H9 (cell line): Measurements from ENCODE around the gene EHD4. TPM values are rescaled to one million over a fixed set of nuclear protein-coding genes. Genes with fewer than 3 reads are reported as not detected.

Experiments
- DNase-seq: peaks from one replicate; pipeline ENCODE4 v3.0.0-alpha.2; 2017
- H2AFZ ChIP-seq: one replicate; pipeline ENCODE4 v1.6.1; 2013; ENCODE audit warnings: mild to moderate bottlenecking, low read length, control low read depth, moderate library complexity
- H2AK5ac ChIP-seq: 2 replicates; pipeline ENCODE4 v1.6.1; 2013; ENCODE audit warnings: low read length, control low read depth, mixed read lengths; ENCODE audit not compliant: insufficient read length
- H2BK120ac ChIP-seq: one replicate; pipeline ENCODE4 v1.6.1; 2013; ENCODE audit warnings: low read depth, mild to moderate bottlenecking, low read length, control low read depth, inconsistent platforms; ENCODE audit not compliant: poor library complexity, severe bottlenecking
- H2BK12ac ChIP-seq: 2 replicates; pipeline ENCODE4 v1.6.1; 2013; ENCODE audit warnings: low read length, control low read depth, mixed read lengths, low read depth; ENCODE audit not compliant: insufficient read length
- H2BK15ac ChIP-seq: 2 replicates; pipeline ENCODE4 v1.6.1; 2013; ENCODE audit warnings: low read depth, low read length, control low read depth
- H2BK20ac ChIP-seq: one replicate; pipeline ENCODE4 v1.6.1; 2013; ENCODE audit warnings: low read depth, mild to moderate bottlenecking, low read length, control low read depth, inconsistent platforms; ENCODE audit not compliant: poor library complexity, severe bottlenecking
- H2BK5ac ChIP-seq: 2 replicates; pipeline ENCODE4 v1.6.1; 2013; ENCODE audit warnings: low read length, control low read depth, mixed read lengths; ENCODE audit not compliant: insufficient read length
- H3K14ac ChIP-seq: 2 replicates; pipeline ENCODE4 v1.6.1; 2013; ENCODE audit warnings: low read length, control low read depth; ENCODE audit not compliant: insufficient read depth
- H3K18ac ChIP-seq: 2 replicates; pipeline ENCODE4 v1.6.1; 2013; ENCODE audit warnings: low read depth, mild to moderate bottlenecking, mixed read lengths, low read length, control low read depth; ENCODE audit not compliant: insufficient read length
- H3K23ac ChIP-seq: 2 replicates; pipeline ENCODE4 v1.6.1; 2013; ENCODE audit warnings: low read length, control low read depth, mixed read lengths, low read depth; ENCODE audit not compliant: insufficient read length
- H3K23me2 ChIP-seq: 2 replicates; pipeline ENCODE4 v1.6.1; 2013; ENCODE audit warnings: low read depth, mild to moderate bottlenecking, mixed read lengths, low read length, control low read depth; ENCODE audit not compliant: insufficient read length, poor library complexity, severe bottlenecking
- H3K27ac ChIP-seq: 2 replicates; pipeline ENCODE4 v1.5.1; 2013; ENCODE audit warnings: low read length, control low read depth, mixed read lengths, low read depth; ENCODE audit not compliant: insufficient read length
- H3K27me3 ChIP-seq: 2 replicates; pipeline ENCODE4 v1.6.1; 2013; ENCODE audit warnings: low read length, control low read depth, inconsistent platforms; ENCODE audit not compliant: insufficient read depth
- H3K4ac ChIP-seq: 2 replicates; pipeline ENCODE4 v1.6.1; 2013; ENCODE audit warnings: low read depth, mild to moderate bottlenecking, control low read depth, inconsistent platforms, low read length, moderate library complexity
- H3K4me1 ChIP-seq: 2 replicates; pipeline ENCODE4 v1.6.1; 2013; ENCODE audit warnings: low read length, control low read depth, inconsistent platforms; ENCODE audit not compliant: insufficient read depth
- H3K4me2 ChIP-seq: 2 replicates; pipeline ENCODE4 v1.6.1; 2013; ENCODE audit warnings: low read length, control low read depth, mixed read lengths; ENCODE audit not compliant: insufficient read length, insufficient read depth
- H3K56ac ChIP-seq: 2 replicates; pipeline ENCODE4 v1.6.1; 2013; ENCODE audit warnings: low read depth, mild to moderate bottlenecking, mixed read lengths, low read length, control low read depth; ENCODE audit not compliant: insufficient read length
- H3K79me1 ChIP-seq: 2 replicates; pipeline ENCODE4 v1.6.1; 2013; ENCODE audit warnings: low read depth, mild to moderate bottlenecking, moderate library complexity, low read length, control low read depth, inconsistent platforms; ENCODE audit not compliant: insufficient read depth, poor library complexity, severe bottlenecking
- H3K79me2 ChIP-seq: 2 replicates; pipeline ENCODE4 v1.6.1; 2013; ENCODE audit warnings: low read length, control low read depth, inconsistent platforms; ENCODE audit not compliant: insufficient read depth
- H3K9ac ChIP-seq: 2 replicates; pipeline ENCODE4 v1.6.1; 2013; ENCODE audit warnings: low read length, control low read depth, mixed read lengths; ENCODE audit not compliant: insufficient read length; ENCODE audit errors: extremely low read depth
- H3K9me3 ChIP-seq: one replicate; pipeline ENCODE4 v1.6.1; 2013; ENCODE audit warnings: low read depth, low read length, inconsistent platforms; ENCODE audit not compliant: control insufficient read depth
- H3T11ph ChIP-seq: one replicate; pipeline ENCODE4 v1.6.1; 2013; ENCODE audit warnings: mild to moderate bottlenecking, low read length, control low read depth, inconsistent platforms
- H4K20me1 ChIP-seq: one replicate; pipeline ENCODE4 v1.6.1; 2013; ENCODE audit not compliant: control insufficient read depth, insufficient read length, insufficient read depth
- H4K5ac ChIP-seq: 2 replicates; pipeline ENCODE4 v1.6.1; 2013; ENCODE audit warnings: low read depth, mild to moderate bottlenecking, mixed read lengths, low read length, control low read depth; ENCODE audit not compliant: insufficient read length
- H4K8ac ChIP-seq: replicated peaks from 2 replicates; pipeline ENCODE4 v1.6.1; 2013; ENCODE audit warnings: low read length, control low read depth, mixed read lengths, low read depth; ENCODE audit not compliant: insufficient read length
- H4K91ac ChIP-seq: 2 replicates; pipeline ENCODE4 v1.6.1; 2013; ENCODE audit warnings: low read depth, mild to moderate bottlenecking, moderate library complexity, mixed read lengths, low read length, control low read depth; ENCODE audit not compliant: insufficient read length
- H3K27ac Mint-ChIP-seq, 3 experiments: 2 replicates in 2 of 3; 3 replicates in 1 of 3; pipeline ENCODE4 v1.8.0; 2020 to 2021; ENCODE audit warnings: mixed read lengths in 3 of 3, mild to moderate bottlenecking in 1 of 3, moderate library complexity in 1 of 3
- H3K27me3 Mint-ChIP-seq: 2 replicates; pipeline ENCODE4 v1.8.0; 2021; ENCODE audit warnings: low read depth, mild to moderate bottlenecking, moderate library complexity, mixed read lengths
- H3K36me3 Mint-ChIP-seq, 3 experiments: 2 replicates in 2 of 3; 3 replicates in 1 of 3; pipeline ENCODE4 v1.8.0; 2020 to 2021; ENCODE audit warnings: low read depth in 3 of 3, mixed read lengths in 3 of 3; ENCODE audit not compliant: insufficient read depth in 1 of 3
- H3K4me1 Mint-ChIP-seq, 2 experiments: 2 replicates each; pipeline ENCODE4 v1.8.0; 2020; ENCODE audit warnings: mixed read lengths in 2 of 2
- H3K4me3 Mint-ChIP-seq, 2 experiments: 2 replicates in 1 of 2; 3 replicates in 1 of 2; pipeline ENCODE4 v1.8.0; 2020 to 2021; ENCODE audit warnings: mild to moderate bottlenecking in 2 of 2, mixed read lengths in 2 of 2, moderate library complexity in 1 of 2
- H3K9me3 Mint-ChIP-seq, 2 experiments: 2 replicates in 1 of 2; 3 replicates in 1 of 2; pipeline ENCODE4 v1.8.0; 2020; ENCODE audit warnings: mild to moderate bottlenecking in 2 of 2, mixed read lengths in 2 of 2, moderate library complexity in 1 of 2
- WGBS: extraction: QIAGEN DNeasy Blood & Tissue Kit; methylation state at CpG from one replicate; pipeline ENCODE4 v1.1.7; 2013; ENCODE audit warnings: missing lambda C conversion rate, low lambda C conversion rate, mixed read lengths; ENCODE audit not compliant: insufficient read length; ENCODE audit errors: extremely low coverage; 5-methylcytosine and 5-hydroxymethylcytosine counted together
- total RNA-seq: library from RNA; stranded (reverse); gene quantifications from 2 replicates; pipeline ENCODE4 v1.2.1, GENCODE V29; 2021
- TF ChIP-seq, protein P1 (sequence below): fragments of 200-600 bp; sonication (generic); conservative IDR thresholded peaks from 3 replicates; pipeline ENCODE4 v1.8.0; 2021; ENCODE audit warnings: antibody characterized with exemption, mild to moderate bottlenecking

Gene EHD4
- total RNA-seq, 1 experiment from 2014 or later, result 22.9 TPM

DNA sequence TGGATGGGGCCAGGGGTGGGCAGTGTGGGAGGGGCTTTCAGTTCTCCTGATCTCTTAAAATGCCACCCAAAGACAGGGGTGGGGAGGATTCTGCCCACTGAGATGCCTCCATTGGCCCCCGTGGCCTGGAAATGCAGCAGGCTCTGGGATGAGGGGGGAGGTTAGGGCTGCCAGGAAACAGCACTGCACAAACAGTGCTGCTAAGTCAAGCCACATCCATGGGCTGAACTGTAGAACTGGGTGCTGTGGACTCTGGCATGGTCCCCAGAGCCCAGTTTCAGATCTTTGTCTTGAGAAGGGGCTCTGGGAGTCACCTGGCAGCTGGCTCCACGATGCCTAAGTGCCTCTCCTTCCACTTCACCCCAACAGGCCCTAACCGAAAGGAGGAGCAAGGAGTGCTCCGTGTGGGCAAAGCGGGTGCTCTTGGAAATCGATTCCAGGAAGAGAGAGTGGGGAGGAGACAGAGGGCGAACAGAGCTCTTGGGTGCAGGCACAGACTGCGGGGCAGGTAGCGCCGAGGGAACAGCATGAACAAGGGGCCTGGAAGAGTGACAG is 40.6 kb upstream of the EHD4 start:
- H4K8ac ChIP-seq, result no peak overlapping the region
- no peak for DNase-seq
- H4K5ac ChIP-seq, result no peak overlapping the region
- no peak overlapping the region for H2BK12ac ChIP-seq
- no peak overlapping the region for H3K27ac ChIP-seq
- no peak overlapping the region for H3K14ac ChIP-seq
- H2BK20ac ChIP-seq, result no peak overlapping the region
- WGBS, result no CpG with 5 or more reads among the region's 10 CpGs
- Mint-ChIP-seq H3K27ac (no peak overlapping the region), H3K36me3 (no peaks in the 10 kb centered on the region), H3K4me1 (no peaks in the 10 kb centered on the region; a peak in 4 of 4 replicates), H3K9me3 (no peaks in the 10 kb centered on the region; a peak in 1 of 5 replicates), H3K4me3 (no peak overlapping the region), H3K27me3 (peaks cover 12% of the 10 kb centered on the region)
- no peaks in the 10 kb centered on the region for H3K27me3 ChIP-seq
- no peak overlapping the region for H3T11ph ChIP-seq
- H3K9ac ChIP-seq, result no peak overlapping the region
- H2AK5ac ChIP-seq, result no peak overlapping the region
- no peak overlapping the region for H3K23ac ChIP-seq
- H3K4me1 ChIP-seq, result no peaks in the 10 kb centered on the region
- no peaks in the 10 kb centered on the region for H3K79me1 ChIP-seq
- H2BK5ac ChIP-seq, result no peak overlapping the region
- H4K91ac ChIP-seq, result no peak overlapping the region
- no peak overlapping the region for H3K4me2 ChIP-seq
- no peak overlapping the region for H3K56ac ChIP-seq
- TF ChIP-seq, protein P1, sequence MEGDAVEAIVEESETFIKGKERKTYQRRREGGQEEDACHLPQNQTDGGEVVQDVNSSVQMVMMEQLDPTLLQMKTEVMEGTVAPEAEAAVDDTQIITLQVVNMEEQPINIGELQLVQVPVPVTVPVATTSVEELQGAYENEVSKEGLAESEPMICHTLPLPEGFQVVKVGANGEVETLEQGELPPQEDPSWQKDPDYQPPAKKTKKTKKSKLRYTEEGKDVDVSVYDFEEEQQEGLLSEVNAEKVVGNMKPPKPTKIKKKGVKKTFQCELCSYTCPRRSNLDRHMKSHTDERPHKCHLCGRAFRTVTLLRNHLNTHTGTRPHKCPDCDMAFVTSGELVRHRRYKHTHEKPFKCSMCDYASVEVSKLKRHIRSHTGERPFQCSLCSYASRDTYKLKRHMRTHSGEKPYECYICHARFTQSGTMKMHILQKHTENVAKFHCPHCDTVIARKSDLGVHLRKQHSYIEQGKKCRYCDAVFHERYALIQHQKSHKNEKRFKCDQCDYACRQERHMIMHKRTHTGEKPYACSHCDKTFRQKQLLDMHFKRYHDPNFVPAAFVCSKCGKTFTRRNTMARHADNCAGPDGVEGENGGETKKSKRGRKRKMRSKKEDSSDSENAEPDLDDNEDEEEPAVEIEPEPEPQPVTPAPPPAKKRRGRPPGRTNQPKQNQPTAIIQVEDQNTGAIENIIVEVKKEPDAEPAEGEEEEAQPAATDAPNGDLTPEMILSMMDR, result no peak
- no peaks in the 10 kb centered on the region for H3K9me3 ChIP-seq
- no peak overlapping the region for H2AFZ ChIP-seq
- no peaks in the 10 kb centered on the region for H3K23me2 ChIP-seq
- no peak overlapping the region for H3K18ac ChIP-seq
- H2BK15ac ChIP-seq, result no peak overlapping the region
- no peaks in the 10 kb centered on the region for H4K20me1 ChIP-seq
- H2BK120ac ChIP-seq, result no peak overlapping the region
- H3K4ac ChIP-seq, result no peak overlapping the region
- no peaks in the 10 kb centered on the region for H3K79me2 ChIP-seq
